HL-60 (cell line): ENCODE measurements around the gene FABP6.

Source experiments
- DNase-seq, 2 experiments: peaks; one replicate each; pipeline ENCODE4 v3.0.0-alpha.2; 2010 to 2020; ENCODE audit warnings: low read depth in 1 of 2, low spot score in 1 of 2
- H3K27ac ChIP-seq: fragments of 250-450 bp; sonication (Bioruptor Pico); replicated peaks from 2 replicates; pipeline ENCODE4 v1.5.1; 2020; ENCODE audit warnings: mild to moderate bottlenecking, moderate library complexity
- H3K27me3 ChIP-seq: fragments of 250-450 bp; sonication (Bioruptor Pico); 2 replicates; pipeline ENCODE4 v1.5.1; 2021; ENCODE audit warnings: mild to moderate bottlenecking, moderate library complexity; ENCODE audit not compliant: insufficient read depth, poor library complexity, severe bottlenecking
- H3K4me3 ChIP-seq: replicated peaks from 2 replicates; pipeline ENCODE4 v1.5.1; 2011; ENCODE audit warnings: mild to moderate bottlenecking, control low read depth, low read length; ENCODE audit not compliant: insufficient read depth
- CTCF ChIP-seq: IDR thresholded peaks from one replicate; pipeline ENCODE4 v1.5.1; 2011; ENCODE audit warnings: low read length, control low read depth, inconsistent platforms; ENCODE audit not compliant: insufficient read depth
- GABPA ChIP-seq: IDR thresholded peaks from 2 replicates; pipeline ENCODE4 v1.6.1; 2012; ENCODE audit warnings: low read depth
- POLR2AphosphoS5 ChIP-seq: IDR thresholded peaks from 2 replicates; pipeline ENCODE4 v1.6.1; 2012; ENCODE audit warnings: low read depth
- REST ChIP-seq: IDR thresholded peaks from 2 replicates; pipeline ENCODE4 v1.6.1; 2012; ENCODE audit warnings: low read depth; ENCODE audit not compliant: insufficient replicate concordance
- SPI1 ChIP-seq: IDR thresholded peaks from 2 replicates; pipeline ENCODE4 v1.6.1; 2012; ENCODE audit warnings: low read depth, mild to moderate bottlenecking, borderline replicate concordance

Gene FABP6

GRCh38 chr5:160262151-160263074, 33.1 kb downstream of the FABP6 start:
- Histone ChIP-seq H3K4me3 (no peak overlapping the region), H3K27me3 (no peaks in the 10 kb centered on the region), H3K27ac (no peak overlapping the region)
- DNase-seq = peak; percentile 4 to 13
- TF ChIP-seq SPI1 (no peak), CTCF (no peak), REST (no peak), GABPA (no peak), POLR2AphosphoS5 (no peak)

GRCh38 chr5:160263326-160263855, 34.1 kb downstream of the FABP6 start:
- H3K27ac ChIP-seq = no peak overlapping the region
- no peak for DNase-seq
- TF ChIP-seq GABPA (no peak), CTCF (no peak), POLR2AphosphoS5 (no peak), SPI1 (no peak), REST (no peak)
- no peaks in the 10 kb centered on the region for H3K27me3 ChIP-seq
- H3K4me3 ChIP-seq = no peak overlapping the region

GRCh38 chr5:160266044-160266443, 36.7 kb downstream of the FABP6 start:
- Histone ChIP-seq H3K4me3 (no peak overlapping the region), H3K27ac (no peak overlapping the region), H3K27me3 (no peaks in the 10 kb centered on the region)
- DNase-seq = no peak
- TF ChIP-seq GABPA = no peak
- TF ChIP-seq SPI1 = no peak
- no peak for TF ChIP-seq POLR2AphosphoS5
- TF ChIP-seq REST = no peak
- TF ChIP-seq CTCF = no peak
